Activated CD4-positive, alpha-beta T cell treated with anti-CD3 and anti-CD28 coated beads for 24 hours (primary cell): ENCODE measurements around the gene BDH1.
"Not testable (repeated sequence)": the region's sequence is repeated elsewhere in the genome, so short reads cannot be mapped to it uniquely, and the experiment has no call there.

Experiments
- DNase-seq, 2 donors: peaks; one replicate each; pipeline ENCODE4 v3.0.0-alpha.2; 2020; ENCODE audit warnings: low read depth in 2 of 2

BDH1 gene

DNA sequence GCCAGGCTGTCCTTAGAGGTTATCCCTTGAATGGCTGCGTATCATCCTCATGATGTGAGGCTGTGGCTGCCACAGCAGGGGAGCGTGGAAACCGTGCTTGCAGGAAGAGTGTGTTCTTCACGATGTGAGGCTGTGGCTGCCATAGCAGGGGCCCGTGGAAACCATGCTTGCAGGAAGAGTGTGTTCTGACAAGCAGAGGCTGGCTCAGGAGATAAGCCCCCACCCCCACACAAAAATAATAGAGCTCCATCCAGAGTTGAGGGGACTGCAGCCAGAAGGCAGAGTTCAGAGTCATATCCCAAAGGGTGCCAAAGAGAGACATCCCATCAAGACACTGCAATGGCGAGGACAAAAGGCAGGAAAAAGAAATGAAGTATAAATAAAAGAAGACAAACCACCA, 22.6 kb upstream of the BDH1 start:
- DNase-seq: no peak

DNA sequence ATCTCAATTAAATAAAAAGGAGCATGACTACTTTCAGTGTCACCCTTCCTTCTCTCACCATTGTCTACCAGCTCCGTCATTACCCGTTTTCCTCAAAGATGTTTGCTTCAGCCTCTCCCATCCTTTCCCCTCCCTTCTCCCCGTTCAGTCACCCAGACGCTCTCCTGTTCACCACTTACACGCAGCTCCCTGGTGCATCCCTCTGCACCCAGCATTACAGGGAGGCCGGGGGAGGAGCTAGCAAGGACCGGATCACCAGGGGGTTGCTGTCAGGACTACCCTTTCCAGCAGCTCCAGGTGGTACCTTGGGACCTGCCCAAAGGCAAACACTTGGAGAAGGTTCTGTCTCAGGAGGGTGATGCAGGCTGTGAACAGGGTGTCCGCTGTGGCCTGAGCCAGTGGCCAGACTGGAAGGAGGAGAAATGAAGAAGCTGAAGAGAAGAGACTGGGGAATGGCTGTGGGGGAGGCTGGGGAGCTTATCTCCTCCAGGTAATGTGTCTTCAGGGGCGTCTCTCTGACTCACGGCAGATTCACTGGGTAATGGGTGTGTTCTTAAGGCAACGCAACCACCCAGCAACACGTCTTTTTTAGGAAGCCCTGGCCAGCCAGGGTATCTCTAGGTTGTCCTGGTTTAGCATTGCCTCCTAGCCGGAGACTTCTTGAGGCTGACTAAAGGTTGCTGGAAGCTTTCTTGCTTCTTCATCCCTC, 21.8 kb upstream of the BDH1 start:
- no peak for DNase-seq

DNA sequence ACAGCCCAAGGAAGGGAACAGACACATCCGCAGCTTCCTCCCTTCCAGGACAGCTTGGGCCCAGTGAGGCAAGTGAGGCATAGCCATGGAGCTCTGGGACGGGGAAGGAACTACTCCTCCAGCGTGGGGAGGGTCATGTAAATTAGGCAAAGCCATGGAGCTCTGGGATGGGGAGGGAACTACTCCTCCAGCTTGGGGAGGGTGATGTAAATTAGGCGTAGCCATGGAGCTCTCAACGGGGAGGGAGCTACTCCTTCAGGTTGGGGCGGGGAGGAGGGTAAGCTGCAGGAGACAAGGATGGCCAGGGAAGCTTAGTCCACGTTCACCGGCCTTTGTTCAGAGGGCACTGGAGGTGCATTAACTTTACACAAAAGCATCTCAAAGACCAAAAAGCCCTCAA, 21.1 kb upstream of the BDH1 start:
- no peak for DNase-seq

DNA sequence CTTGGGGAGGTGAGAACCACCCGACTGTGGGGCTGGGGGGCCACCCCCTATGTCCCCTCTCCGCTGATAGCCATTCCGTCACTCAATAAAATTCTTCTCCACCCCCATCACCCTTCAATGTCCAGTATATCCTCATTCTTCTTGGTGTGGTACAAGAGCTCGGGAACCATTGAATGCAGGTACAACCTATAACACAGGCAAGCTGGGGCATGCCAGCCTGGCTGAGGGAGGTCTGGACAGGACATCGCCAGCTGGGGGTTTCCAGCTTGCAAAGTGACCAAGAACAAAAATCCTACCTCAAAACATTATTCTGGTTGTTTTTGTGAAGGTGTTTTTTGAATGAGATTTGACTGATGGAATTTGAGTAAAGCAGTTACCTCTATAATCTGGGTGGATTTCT, 19.6 kb upstream of the BDH1 start:
- no peak for DNase-seq

DNA sequence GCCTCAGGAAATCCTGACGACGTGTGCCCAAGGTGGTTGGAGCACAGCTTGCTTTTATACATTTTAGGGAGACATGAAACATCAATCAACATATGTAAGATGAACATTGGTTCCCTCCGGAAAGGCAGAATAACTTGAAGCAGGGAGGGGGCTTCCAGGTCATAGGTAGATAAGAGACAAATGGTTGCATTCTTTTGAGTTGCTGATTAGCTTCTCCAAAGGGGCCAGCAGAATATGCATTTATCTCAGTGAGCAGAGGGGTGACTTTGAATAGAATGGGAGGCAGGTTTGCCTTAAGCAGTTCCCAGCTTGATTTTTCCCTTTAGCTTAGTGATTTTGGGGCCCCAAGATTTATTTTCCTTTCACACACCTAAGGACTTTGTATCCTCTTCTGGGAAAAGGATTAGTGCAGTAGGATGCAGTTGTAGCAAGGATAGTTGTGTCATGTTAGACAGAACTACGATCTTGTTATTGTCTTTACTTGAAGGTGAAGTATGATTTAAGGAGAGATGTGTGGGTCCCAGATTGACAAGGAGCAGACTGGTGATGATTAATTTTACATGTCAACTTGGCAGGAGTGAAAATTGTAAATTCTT, 18.7 kb upstream of the BDH1 start:
- DNase-seq: not testable (repeated sequence)

DNA sequence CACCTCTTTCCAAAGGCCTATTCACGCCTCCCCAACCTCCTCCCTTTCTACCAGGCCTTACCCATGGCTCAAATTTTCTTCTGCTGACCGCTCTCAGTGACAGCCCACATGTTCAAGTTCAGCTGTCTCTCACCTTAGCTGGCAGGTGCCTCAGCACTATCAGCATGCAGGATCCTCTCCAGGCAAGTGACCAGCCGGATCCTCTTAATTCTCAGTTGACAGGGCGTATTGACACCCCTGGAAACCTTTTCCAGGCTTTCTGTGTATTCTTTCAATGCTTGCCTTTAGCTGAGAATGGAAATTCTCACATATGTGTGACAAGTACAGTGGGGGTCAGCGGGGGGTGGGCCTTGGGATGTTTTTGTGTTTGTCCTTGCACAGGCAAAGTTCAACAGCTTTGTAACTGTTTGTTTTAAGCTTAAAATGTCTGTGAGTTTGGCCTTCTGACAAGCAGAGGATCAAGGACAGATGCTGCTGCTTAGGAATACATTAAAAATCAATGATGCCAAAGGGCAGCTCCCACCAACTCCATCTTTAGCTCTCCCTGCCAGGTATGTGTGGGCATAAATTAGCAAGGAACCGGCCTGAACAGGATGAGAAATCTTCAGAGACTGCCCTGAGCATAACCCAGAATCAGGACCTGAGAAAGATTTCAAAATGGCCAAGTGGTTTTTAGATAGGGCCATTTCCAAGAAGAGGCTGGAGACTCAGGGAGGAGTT, 17.4 kb upstream of the BDH1 start:
- DNase-seq: no peak

DNA sequence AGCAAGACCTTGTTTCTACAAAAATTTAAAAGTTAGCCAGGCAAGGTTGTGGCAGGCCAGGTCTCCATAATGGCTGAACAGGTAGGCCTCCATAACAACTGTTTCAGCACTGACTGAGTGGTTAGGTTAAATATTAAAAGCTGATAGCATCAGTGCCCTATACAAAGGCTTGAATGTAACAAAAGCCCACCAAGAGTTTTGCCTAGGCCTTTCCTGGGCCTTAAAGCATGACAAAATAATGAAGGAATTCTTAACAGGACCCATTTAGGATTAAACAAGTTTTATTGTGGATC, 16.1 kb upstream of the BDH1 start:
- not testable (repeated sequence) for DNase-seq

DNA sequence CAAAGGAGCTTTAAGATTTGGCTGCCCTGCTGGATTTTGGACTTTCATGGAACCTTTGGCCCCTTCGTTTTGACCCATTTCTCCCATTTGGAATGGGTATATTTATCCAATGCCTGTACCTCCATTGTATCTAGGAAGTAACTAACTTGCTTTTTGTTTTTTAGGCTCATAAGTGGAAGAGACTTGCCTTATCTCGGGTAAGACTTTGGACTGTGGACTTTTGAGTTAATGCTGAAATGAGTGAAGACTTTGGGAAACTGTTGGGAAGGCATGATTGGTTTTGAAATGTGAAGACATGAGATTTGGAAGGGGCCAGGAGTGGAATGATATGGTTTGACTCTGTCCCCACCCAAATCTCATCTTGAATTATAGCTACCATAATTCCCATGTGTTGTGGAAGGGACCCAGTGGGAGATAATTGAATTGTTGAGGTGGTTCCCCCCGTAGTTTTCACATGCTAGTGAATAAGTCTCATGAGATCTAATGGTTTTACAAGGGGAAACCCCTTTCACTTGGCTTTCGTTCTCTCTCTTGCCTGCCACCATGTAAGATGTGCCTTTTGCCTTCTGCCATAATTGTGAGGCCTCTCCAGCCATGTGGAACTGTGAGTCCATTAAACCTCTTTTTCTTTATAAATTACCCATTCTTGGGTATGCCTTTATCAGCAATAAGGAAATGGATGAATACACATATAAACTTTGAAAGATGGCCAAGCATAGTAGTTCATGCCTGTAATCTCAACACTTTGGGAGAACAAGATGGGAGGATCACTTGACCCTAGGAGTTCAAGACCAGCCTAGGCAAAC, 15.5 kb upstream of the BDH1 start:
- DNase-seq: not testable (repeated sequence)

DNA sequence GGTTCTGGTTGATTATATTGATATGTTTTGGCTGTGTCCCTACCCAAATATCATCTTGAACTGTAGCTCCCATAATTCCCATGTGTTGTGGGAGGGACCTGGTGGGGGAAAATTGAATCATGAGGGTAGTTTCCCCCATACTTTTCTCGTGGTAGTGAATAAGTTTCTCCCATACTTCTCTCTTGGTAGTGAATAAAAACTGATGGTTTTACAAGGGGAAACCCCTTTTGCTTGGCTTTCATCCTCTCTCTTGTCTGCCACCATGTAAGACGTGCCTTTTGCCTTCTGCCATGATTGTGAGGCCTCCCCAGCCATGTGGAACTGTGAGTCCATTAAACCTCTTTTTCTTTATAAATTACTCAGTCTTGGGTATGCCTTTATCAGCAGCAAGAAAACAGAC, 13.7 kb upstream of the BDH1 start:
- not testable (repeated sequence) for DNase-seq

DNA sequence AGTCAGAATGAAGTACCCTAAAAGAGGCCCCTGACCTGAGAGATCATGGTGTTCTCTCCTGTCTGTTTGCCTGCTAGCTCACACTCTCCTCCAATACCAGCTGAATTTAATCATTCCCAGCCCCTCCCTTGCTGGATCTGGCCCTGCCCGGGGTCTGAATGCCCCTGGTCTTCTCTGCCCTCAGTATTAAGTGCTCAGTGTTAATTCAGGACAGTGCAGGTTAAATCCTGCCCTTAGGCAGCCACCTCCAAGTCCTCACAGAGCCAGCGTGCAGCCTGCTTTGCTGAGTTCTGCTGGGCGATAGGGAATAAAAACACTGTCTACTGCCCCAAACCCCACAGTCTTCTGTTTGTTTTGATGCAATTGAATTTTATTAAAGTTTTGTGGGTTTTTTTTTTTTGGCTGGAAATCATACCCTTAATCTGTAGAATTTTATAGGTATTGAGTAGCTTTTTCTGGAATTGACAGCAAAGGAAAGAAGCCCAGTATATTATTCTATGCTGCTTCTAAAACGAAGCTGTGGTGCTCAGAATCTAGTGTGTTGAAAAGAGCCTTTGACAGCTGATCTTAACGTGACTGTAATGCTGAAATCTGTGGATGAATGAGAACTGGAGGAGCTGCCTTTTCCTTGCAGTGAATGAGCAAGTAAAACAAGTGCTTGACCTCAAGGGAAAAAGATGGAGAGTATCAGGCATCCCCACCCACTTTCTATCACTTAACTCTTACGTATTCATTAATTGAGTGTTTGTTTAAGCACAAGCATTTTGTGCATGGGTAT, 12.3 kb upstream of the BDH1 start:
- no peak for DNase-seq

DNA sequence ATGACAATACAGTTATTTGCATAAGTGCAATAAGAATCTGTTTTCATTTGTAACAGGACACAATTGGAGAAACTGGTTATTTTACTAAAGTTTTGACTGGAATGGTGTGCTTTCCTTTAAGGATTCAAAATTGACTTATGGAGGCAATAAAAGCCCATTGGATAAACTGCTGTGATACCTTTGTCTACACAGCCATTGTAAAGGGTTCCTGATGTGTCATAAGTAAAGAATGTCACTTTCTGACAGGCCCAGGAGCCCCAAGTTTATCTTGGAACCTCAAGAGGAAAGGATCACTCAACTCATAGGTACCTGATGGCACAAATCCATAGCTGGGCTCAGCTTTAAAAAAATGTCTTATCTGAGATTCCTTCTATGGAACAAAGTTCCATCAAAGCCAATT, 10.4 kb upstream of the BDH1 start:
- not testable (repeated sequence) for DNase-seq

DNA sequence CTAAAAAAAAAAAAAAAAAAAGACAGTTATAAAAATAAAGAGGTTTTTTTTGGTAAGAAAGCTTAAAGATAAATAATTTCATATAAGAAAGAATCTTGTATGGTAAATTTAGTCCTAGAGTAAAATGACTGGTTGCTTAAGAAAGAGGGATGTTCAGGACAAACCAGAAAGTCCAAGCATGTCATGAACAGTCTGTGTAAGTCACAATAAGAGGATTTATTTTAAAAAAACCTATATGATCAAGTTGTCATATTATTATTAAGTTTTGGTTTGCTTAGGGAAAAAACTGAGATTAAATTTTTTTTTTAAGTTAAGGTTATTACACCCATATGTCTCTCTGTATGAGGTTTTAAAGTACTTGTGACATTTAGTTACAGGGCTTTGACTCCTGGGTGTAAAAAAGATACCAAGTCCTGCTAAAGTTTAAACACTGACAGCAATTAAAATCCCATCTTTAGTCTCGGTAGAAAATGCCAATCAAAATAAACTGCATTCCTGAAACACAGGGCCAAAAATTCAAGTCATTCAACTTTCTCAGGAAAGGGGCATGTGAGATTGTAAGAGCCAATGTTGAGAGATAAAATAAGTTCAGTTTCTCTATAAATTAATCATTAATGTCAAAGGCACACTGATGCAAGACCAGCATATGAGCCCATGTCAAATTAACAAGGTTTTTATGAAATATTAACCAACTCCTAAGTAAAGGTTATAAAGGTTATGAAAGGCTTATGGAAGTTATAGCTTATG, 8.5 kb upstream of the BDH1 start:
- DNase-seq: no peak

DNA sequence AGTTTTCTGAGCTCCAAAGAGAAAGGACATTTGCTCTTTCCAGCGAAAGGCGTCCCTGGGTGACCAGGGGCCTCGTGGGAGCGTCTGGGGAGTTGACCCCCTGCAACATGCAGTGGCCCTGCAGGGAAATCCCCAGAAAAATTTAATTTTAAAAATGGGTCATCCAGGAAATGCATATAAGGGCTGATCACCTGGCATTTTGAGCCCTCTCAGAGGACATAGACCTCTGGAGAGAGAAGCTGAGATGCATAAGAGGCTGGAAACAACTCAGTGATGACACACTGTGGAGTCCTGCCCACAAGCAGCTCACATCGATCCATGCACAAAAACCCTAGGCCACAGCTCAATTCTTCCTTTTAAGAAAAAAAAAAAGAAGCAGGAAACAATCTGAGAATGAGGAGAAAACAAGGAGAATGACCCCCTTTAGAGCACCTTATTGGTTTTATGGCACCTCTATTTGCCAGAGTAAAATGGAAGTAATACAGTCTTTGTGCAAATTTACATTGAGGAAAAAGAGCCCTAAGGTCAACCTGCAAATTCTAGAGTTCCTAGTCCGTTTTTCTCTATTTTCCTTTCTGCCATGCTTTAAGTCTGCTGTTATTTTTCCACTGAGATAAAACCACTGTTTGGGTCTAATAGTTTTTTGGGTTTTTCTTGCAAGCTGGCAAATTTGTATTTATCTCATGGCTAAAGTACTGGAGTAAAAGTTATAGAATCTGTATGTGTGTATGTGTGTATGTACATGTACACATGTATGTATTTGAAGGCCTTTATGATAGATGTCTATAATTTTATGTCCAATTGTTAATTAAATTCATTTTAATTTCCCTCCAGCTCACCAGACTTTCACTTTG, 6.9 kb upstream of the BDH1 start:
- DNase-seq: no peak

DNA sequence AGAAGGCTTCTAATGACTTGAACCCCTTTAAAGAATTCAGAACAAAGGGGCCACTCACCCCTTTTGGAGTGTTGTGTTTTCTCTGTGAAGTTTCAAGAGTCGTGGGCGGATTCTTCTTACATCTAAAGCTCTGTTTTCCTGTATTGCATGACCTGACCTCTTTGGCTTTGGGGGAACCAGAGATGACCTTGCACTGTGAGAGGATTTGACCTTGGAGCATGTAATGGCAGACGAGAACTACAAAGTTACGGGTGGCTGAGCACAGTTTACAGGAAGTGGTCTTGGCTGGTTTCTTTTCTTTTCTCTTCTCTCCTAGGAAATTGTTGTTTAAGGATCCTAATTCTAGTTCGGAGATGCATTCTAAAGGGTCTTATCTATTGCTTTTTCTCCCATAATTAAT, 6.2 kb upstream of the BDH1 start:
- DNase-seq: no peak

DNA sequence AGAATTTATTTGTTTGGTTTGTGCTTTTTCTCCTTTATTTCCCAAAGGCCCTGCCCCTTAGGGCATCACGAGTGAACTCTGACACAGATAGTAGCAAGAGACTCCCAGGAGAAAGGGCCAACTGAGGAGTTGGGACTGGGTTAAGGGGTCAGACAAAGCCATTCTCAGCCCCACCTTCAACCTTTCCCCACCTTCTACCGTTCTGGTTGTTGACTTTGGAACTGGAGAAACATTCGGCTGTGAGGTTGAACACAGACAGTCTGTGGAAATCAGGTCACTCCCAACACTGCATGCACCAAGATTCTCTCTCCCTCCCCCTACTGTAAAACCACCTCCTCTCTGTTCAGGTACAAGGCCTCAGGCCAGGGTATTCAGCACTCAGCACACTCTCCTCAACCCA, 3.9 kb upstream of the BDH1 start:
- DNase-seq: no peak

DNA sequence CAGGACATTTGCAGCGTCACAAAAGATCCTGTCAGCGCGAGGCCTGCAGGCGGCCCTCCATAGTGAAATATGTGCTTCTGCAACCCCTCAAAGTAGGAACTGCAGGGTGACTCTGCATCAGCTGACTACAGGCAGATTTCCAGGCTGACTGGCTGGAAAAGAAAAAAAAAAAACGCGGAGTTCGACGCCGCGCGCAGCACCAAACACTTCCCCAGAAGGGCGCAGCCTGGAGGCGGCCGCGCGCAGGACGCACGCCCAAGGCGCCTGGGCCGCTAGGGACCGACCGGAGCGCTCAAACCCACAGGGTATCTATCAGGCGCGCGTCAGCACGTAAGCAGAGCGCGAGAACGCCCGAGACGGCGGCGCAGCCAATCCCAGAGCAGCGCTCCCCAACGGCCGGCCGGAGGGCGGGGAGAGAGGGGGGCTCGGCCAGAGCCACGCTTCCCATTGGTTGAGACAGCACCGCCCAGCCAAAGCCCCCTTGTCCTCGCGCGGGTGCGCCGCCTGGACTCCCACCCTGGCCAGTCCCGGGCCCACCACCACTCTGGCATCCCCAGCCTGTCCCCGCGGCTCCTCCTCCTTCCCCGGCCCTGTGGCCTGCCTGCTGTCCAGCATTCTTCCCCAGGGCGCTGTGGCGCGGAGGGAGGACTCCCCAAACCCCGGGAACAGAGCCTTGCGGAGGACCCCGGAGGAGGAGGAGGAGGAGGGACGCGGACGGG, 1.0 kb downstream of the BDH1 start:
- DNase-seq: peak; percentile 89 to 90

DNA sequence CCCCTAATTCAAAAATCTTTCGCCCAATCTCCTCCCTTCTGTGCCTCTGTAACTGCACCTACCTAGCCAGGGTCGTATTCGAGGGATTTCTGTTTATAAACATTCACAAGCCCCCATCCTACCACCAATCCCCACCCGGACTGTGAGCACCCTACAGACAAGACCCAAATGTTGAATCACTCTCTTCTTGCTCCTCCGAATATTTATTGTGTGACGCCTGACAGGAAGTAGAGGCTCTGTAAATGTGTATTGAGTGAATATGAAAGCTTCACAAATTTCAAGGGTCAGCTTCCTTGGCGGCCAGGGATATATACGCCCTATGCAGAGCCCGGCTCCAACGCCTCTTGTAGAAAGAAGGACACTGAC, 1.6 kb downstream of the BDH1 start:
- no peak for DNase-seq

DNA sequence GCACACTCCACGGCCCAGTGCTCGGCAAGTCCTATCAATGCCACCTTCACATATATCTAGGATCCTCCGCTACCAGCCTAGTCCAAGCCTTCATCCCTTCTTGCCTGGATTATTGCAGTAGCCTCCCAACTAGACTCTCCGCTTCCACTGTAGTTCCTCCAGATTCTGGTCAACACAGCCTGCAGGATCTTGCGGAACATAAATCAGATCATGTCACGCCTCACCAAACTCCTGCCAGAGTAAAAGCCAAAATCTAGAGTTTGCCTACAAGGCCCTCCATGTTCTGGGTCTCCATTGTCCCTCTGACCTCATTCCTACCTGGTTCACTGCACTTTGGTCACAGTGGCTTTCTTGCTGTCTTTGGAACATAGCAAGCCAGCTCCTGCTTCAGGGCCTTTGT, 3.6 kb downstream of the BDH1 start:
- DNase-seq: no peak

DNA sequence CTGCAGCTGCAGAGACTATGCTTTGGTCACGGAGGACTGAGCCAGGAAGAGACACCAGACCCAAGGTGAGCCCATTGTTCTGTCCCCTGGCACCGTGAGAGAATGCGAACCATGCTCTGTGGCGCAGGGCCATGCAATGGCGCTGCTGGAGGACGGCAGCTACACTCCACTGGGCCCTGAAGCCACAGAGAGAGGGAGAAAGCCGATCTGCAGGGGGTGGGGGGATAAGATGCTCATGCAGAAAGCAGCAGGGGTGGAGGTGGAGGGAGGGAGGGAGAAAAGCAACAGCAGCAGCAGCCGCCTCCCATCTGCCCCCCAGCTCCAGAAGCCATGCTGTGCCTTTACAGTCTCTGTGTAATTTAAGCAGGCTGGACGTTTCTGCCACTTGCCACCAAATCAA, 5.3 kb downstream of the BDH1 start:
- no peak for DNase-seq
